Measurements from ENCODE around the gene GTF3A. TPM values are rescaled to one million over a fixed set of nuclear protein-coding genes. Genes with fewer than 3 reads are reported as not detected.
A peak's percentile ranks its signal among the peaks of the same experiment; 100 is the strongest.

GTF3A gene
- total RNA-seq, 1 donor from 2014 or later: 68.0 TPM

DNA sequence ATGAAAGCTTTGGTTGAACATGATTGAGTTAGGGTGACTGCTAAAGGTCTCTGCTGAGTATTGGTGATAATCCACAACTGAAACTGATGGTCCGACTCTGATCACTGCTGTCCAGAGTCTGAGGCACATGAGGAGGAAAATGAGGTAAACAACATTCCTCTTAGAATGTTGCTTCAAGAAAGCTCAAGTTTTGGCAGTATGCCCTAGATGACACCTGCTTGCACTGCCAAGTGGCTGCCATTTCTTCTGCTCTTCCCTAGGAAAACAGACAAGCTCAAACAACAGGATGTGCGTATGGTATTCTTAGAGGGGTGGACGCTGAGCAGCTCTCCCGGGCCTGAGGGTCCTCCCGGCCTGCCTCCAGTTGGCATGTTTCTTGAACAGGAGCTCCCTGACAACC is 41.2 kb downstream of the GTF3A start:
- Mint-ChIP-seq H3K27me3 (peaks cover 3% of the 10 kb centered on the region), H3K4me1 (ENCODE audit: unreplicated experiment) (no peaks in the 10 kb centered on the region), H3K36me3 (no peaks in the 10 kb centered on the region), H3K27ac (no peak overlapping the region), H3K9me3 (no peaks in the 10 kb centered on the region), H3K4me3 (no peak overlapping the region)
- TF ChIP-seq, protein P1, sequence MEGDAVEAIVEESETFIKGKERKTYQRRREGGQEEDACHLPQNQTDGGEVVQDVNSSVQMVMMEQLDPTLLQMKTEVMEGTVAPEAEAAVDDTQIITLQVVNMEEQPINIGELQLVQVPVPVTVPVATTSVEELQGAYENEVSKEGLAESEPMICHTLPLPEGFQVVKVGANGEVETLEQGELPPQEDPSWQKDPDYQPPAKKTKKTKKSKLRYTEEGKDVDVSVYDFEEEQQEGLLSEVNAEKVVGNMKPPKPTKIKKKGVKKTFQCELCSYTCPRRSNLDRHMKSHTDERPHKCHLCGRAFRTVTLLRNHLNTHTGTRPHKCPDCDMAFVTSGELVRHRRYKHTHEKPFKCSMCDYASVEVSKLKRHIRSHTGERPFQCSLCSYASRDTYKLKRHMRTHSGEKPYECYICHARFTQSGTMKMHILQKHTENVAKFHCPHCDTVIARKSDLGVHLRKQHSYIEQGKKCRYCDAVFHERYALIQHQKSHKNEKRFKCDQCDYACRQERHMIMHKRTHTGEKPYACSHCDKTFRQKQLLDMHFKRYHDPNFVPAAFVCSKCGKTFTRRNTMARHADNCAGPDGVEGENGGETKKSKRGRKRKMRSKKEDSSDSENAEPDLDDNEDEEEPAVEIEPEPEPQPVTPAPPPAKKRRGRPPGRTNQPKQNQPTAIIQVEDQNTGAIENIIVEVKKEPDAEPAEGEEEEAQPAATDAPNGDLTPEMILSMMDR (conservative IDR thresholded peaks at IDR 0.05): no peak
- DNase-seq (ENCODE audit: extremely low spot score, unreplicated experiment): no peak

DNA sequence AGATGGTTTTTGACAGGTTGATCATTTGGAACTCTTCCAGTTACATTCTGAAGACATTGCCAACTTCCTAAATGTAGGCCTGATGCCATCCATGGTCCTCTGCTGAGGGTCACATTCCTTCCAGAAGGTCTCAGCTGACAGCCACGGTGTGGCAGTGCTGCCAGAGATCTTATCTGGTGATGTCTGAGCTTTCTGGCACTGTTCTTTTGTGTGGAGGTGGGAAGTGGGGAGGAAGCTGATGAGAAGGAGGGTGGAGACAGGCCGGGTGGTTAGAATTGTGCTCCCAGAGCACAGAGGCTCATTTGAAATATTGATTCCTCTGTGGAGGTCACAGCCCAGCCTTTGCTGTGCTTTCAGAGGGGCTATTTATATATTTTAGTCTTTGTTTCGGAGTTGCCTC is 42.1 kb downstream of the GTF3A start:
- Mint-ChIP-seq H3K4me3 (no peak overlapping the region), H3K9me3 (no peaks in the 10 kb centered on the region), H3K4me1 (ENCODE audit: unreplicated experiment) (no peaks in the 10 kb centered on the region), H3K27me3 (peaks cover 3% of the 10 kb centered on the region), H3K27ac (no peak overlapping the region), H3K36me3 (no peaks in the 10 kb centered on the region)
- DNase-seq (ENCODE audit: extremely low spot score, unreplicated experiment): no peak
- TF ChIP-seq, protein P1 (conservative IDR thresholded peaks at IDR 0.05): no peak

DNA sequence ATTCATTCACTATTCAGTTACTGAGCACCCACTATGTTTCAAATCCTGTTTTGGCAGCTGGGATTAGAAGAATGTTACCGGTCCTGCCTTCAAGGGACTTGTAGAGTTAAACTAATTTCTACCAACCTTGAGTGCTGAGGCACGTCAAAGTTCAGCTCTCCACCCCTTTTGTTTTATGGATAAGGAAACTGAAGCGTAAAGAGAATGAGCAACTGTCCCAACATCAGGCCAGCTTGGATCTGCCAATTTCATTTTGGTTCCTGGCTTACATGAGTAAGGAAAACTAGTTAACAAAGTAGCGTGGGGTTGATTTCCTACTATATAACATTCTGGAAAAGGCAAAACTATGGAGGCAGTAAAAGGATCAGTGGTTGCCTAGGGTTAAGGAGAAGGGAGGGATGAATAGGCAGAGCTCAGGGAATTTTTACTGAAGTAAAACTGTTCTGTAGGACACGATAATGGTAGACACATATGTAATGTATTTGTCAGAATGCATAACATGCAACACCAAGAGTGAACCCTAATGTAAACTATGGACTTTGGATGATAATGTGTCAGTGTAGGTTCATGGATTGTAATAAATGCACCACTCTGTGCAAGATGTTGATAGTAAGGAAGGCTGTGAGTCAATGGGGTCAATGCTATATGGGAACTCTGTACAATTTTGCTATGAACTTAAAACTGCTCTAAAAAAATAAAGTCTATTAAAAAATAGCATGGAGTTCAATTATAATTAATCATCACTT is 45.8 kb downstream of the GTF3A start:
- Mint-ChIP-seq H3K27ac (no peak overlapping the region), H3K36me3 (no peaks in the 10 kb centered on the region), H3K27me3 (peaks cover 8% of the 10 kb centered on the region), H3K4me3 (no peak overlapping the region), H3K4me1 (ENCODE audit: unreplicated experiment) (no peaks in the 10 kb centered on the region), H3K9me3 (no peaks in the 10 kb centered on the region)
- peak; percentile 11 for DNase-seq (ENCODE audit: extremely low spot score, unreplicated experiment)
- TF ChIP-seq, protein P1 (conservative IDR thresholded peaks at IDR 0.05): no peak

DNA sequence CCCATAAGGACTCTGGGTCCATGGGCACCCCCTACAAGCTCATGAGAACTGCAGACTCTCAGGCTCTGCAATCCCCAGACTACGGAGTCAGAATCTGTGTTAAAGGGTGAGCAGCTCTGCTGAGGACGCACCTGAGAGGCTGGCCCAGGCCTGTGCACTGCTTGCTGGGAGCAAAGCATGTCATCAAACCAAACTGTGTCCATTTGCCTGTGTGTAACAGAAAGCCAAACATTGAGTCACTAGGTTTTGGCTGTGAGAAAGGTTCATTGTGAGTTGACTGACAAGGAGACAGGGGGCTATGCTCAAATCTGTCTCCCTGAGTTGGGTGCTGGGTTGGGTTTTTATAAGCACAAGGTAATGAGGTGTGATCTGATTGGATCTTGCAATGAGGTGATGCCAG is 48.0 kb downstream of the GTF3A start:
- TF ChIP-seq, protein P1 (conservative IDR thresholded peaks at IDR 0.05): no peak
- Mint-ChIP-seq H3K27me3 (peaks cover 13% of the 10 kb centered on the region), H3K9me3 (no peaks in the 10 kb centered on the region), H3K27ac (no peak overlapping the region), H3K36me3 (no peaks in the 10 kb centered on the region), H3K4me1 (ENCODE audit: unreplicated experiment) (peaks cover 7% of the 10 kb centered on the region), H3K4me3 (no peak overlapping the region)
- no peak for DNase-seq (ENCODE audit: extremely low spot score, unreplicated experiment)

DNA sequence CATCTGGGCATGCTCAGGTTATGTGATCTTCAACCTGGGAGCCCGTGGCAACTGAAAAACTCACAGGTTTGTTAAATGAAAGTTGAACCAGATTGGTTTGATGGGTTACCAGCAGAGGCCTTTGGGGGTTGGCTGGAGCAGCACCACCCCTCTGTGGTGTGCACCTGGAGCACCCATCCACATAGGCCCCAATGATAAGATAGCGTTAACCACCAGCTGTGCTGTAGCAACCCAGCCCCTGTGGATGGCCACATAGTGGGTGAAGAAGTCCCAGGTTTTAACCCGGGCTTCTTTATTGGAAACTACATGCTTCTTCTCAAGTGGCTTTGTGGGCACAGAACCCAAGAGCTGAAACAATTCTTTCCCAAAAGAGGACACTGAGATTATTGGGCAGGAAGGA is 48.5 kb downstream of the GTF3A start:
- H3K36me3 Mint-ChIP-seq: no peaks in the 10 kb centered on the region
- peaks cover 16% of the 10 kb centered on the region for H3K27me3 Mint-ChIP-seq
- no peak for DNase-seq (ENCODE audit: extremely low spot score, unreplicated experiment)
- TF ChIP-seq, protein P1 (conservative IDR thresholded peaks at IDR 0.05): no peak
- no peak overlapping the region for H3K4me3 Mint-ChIP-seq
- no peak overlapping the region for H3K27ac Mint-ChIP-seq
- peaks cover 9% of the 10 kb centered on the region for H3K4me1 Mint-ChIP-seq (ENCODE audit: unreplicated experiment)
- no peaks in the 10 kb centered on the region for H3K9me3 Mint-ChIP-seq

Measured in type B pancreatic cell (in vitro differentiated cells).